Keratinocyte (primary cell): ENCODE results near the gene FANCD2.

ENCODE experiments used
- EZH2 ChIP-seq: IDR thresholded peaks from one replicate; pipeline ENCODE4 v1.6.1; 2012; ENCODE audit warnings: inconsistent platforms, mild to moderate bottlenecking, low read length, moderate library complexity
- TF ChIP-seq, protein P1 (sequence below), 3 experiments: IDR thresholded peaks in 1 of 3; conservative IDR thresholded peaks in 1 of 3; optimal IDR thresholded peaks in 1 of 3; 2 replicates in 2 of 3; 3 replicates in 1 of 3; pipeline versions ENCODE3 to v1.5.1; 2011; ENCODE audit warnings: low read length in 3 of 3, mild to moderate bottlenecking in 3 of 3, moderate library complexity in 2 of 3, control low read depth in 1 of 3, inconsistent platforms in 1 of 3; ENCODE audit not compliant: insufficient read depth in 2 of 3; ENCODE audit errors: extremely low read depth in 1 of 3

DNA sequence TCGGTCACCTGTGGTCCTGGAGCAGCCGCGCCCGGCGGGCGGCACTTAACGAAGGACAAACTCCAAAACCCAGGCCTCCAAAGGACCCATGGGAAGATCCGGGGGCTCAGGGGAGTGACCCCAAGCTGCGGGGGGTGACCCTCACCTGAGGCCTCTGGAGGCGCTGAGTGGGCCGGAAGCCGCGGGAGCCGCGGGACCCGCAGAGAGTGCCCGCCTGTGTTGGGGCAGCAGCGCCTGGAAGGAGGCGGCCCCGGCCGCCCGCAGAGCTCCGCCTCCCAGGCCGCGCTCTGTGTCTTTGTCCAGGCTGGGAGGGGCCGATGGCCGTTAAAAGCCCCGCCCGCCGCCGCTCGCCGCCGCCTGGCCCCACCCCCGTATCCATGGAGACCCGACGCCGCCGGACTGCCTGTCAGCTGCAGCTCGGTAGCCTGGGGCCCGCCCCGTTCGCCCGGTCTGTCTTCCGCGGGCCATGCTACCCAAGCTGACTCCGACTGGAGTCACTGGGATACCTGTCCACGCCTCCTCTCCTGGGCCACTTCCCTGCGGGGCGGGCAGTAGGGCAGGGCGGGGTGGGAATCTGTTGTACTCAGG lies 15.3 kb upstream of the FANCD2 start:
- TF ChIP-seq, protein P1, sequence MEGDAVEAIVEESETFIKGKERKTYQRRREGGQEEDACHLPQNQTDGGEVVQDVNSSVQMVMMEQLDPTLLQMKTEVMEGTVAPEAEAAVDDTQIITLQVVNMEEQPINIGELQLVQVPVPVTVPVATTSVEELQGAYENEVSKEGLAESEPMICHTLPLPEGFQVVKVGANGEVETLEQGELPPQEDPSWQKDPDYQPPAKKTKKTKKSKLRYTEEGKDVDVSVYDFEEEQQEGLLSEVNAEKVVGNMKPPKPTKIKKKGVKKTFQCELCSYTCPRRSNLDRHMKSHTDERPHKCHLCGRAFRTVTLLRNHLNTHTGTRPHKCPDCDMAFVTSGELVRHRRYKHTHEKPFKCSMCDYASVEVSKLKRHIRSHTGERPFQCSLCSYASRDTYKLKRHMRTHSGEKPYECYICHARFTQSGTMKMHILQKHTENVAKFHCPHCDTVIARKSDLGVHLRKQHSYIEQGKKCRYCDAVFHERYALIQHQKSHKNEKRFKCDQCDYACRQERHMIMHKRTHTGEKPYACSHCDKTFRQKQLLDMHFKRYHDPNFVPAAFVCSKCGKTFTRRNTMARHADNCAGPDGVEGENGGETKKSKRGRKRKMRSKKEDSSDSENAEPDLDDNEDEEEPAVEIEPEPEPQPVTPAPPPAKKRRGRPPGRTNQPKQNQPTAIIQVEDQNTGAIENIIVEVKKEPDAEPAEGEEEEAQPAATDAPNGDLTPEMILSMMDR (optimal IDR thresholded peaks at IDR 0.05 in 1 of 3, IDR thresholded peaks at IDR 0.05 in 1 of 3, conservative IDR thresholded peaks at IDR 0.05 in 1 of 3; ENCODE audit: extremely low read depth in 1 of 3, insufficient read depth in 2 of 3, low read length in 3 of 3), result no peak
- no peak for TF ChIP-seq EZH2
